ENCODE results near the gene LRP1. TPM values are rescaled to one million over a fixed set of nuclear protein-coding genes. Genes with fewer than 3 reads are reported as not detected.
A peak's percentile ranks its signal among the peaks of the same experiment; 100 is the strongest.

Gene LRP1
- total RNA-seq, 2 donors from 2014 or later = 663 to 755 TPM

- Histone ChIP-seq H3K4me1 (ENCODE audit: control insufficient read depth in 1 of 2, low read depth in 2 of 2) (peaks cover 0 to 4% of the 10 kb centered on the region in 2 donors), H3K27me3 (replicated peaks; ENCODE audit: insufficient read depth) (peaks cover 28% of the 10 kb centered on the region), H3K36me3 (no peaks in the 10 kb centered on the region), H3K9me3 (no peaks in the 10 kb centered on the region), H3K4me3 (no peak overlapping the region), H3K27ac (no peak overlapping the region)
- no peak for DNase-seq (ENCODE audit: low spot score)
- no peak for ATAC-seq (ENCODE audit: insufficient number of reproducible peaks, low FRiP score, low read depth)
- TF ChIP-seq, protein P1, sequence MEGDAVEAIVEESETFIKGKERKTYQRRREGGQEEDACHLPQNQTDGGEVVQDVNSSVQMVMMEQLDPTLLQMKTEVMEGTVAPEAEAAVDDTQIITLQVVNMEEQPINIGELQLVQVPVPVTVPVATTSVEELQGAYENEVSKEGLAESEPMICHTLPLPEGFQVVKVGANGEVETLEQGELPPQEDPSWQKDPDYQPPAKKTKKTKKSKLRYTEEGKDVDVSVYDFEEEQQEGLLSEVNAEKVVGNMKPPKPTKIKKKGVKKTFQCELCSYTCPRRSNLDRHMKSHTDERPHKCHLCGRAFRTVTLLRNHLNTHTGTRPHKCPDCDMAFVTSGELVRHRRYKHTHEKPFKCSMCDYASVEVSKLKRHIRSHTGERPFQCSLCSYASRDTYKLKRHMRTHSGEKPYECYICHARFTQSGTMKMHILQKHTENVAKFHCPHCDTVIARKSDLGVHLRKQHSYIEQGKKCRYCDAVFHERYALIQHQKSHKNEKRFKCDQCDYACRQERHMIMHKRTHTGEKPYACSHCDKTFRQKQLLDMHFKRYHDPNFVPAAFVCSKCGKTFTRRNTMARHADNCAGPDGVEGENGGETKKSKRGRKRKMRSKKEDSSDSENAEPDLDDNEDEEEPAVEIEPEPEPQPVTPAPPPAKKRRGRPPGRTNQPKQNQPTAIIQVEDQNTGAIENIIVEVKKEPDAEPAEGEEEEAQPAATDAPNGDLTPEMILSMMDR (IDR thresholded peaks at IDR 0.05) = no peak
These were observed 95.2 kb downstream of the LRP1 start for GRCh38 chr12:57223191-57224165.

DNA sequence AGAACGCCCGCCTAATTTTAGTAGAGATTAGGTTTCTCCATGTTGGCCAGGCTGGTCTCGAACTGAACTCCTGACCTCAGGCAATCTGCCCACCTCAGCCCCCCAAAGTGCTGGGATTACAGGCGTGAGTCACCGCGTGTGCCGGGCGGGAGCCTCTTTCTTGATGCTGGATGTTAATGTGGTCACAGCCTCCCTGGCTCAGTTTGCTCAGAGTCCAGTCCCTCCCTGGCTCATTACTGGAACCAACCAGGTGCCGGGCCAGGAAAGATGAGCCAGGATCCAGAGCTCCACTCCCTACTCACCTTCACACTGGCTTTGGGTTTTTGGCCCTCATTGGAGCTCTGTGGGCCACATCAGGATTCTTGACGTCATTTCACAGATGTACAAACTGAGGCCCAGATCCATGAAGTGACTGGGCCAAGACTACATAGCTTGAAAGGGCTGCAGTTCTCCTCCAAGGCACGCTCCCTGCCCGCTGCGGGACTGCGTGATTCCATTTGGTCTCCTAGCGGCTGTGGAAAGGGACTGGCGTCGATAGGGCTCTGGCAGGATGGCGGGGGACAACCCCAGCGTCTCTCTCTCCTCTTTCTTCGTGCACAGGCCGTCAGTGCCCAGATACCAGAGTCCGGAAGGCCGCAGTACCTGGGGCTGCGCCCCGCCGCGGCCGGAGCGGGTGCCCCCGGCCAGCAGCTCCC, 96.1 kb downstream of the LRP1 start:
- Histone ChIP-seq H3K36me3 (no peaks in the 10 kb centered on the region), H3K4me3 (peak overlapping the region; percentile 42), H3K4me1 (ENCODE audit: control insufficient read depth in 1 of 2, low read depth in 2 of 2) (peaks cover 3 to 11% of the 10 kb centered on the region in 2 donors), H3K27me3 (replicated peaks; ENCODE audit: insufficient read depth) (peaks cover 19% of the 10 kb centered on the region), H3K27ac (no peak overlapping the region), H3K9me3 (no peaks in the 10 kb centered on the region)
- TF ChIP-seq, protein P1 (IDR thresholded peaks at IDR 0.05) = no peak
- ATAC-seq (ENCODE audit: insufficient number of reproducible peaks, low FRiP score, low read depth) = no peak
- DNase-seq (ENCODE audit: low spot score) = no peak

GRCh38 chr12:57224973-57225679, 96.8 kb downstream of the LRP1 start:
- no peaks in the 10 kb centered on the region for H3K36me3 ChIP-seq
- H3K4me3 ChIP-seq = peak overlapping the region; percentile 42
- DNase-seq (ENCODE audit: low spot score) (no peak), ATAC-seq (ENCODE audit: insufficient number of reproducible peaks, low FRiP score, low read depth) (no peak)
- peaks cover 19% of the 10 kb centered on the region for H3K27me3 ChIP-seq (replicated peaks; ENCODE audit: insufficient read depth)
- H3K9me3 ChIP-seq = no peaks in the 10 kb centered on the region
- TF ChIP-seq, protein P1 (IDR thresholded peaks at IDR 0.05) = peak; percentile 42
- H3K4me1 ChIP-seq (ENCODE audit: control insufficient read depth in 1 of 2, low read depth in 2 of 2) = peaks cover 3 to 14% of the 10 kb centered on the region in 2 donors
- no peak overlapping the region for H3K27ac ChIP-seq

DNA sequence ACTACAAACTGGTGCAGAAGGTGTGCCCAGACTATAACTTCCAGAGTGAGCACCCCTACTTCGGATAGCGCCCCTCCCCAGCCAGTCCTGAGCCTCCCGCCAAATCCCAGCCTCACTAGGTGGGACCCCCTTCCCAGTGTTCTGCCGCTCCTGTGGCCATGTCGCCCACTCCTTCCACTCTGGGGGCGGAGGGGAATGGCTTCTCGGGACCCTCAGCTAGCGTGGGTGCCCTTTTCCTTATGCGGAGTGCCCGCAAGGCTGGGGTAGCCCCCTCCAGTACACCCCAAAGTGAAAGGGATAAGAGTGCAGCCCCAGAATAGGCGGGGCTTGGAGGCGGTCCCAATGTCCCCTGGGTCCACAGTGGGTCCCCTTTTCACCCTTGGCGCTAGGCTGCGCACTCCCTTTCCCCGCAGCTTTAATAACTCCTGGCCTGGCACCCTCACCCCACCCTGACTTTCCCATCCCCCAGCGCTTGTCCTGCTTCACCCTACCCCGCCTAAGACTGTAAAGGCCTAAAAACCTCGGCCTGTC, 97.5 kb downstream of the LRP1 start:
- Histone ChIP-seq H3K4me3 (no peak overlapping the region), H3K4me1 (ENCODE audit: control insufficient read depth in 1 of 2, low read depth in 2 of 2) (peaks cover 9 to 21% of the 10 kb centered on the region in 2 donors), H3K36me3 (no peaks in the 10 kb centered on the region), H3K9me3 (no peaks in the 10 kb centered on the region), H3K27me3 (replicated peaks; ENCODE audit: insufficient read depth) (peaks cover 19% of the 10 kb centered on the region), H3K27ac (no peak overlapping the region)
- TF ChIP-seq, protein P1 (IDR thresholded peaks at IDR 0.05) = no peak
- ATAC-seq (ENCODE audit: insufficient number of reproducible peaks, low FRiP score, low read depth) (no peak), DNase-seq (ENCODE audit: low spot score) (no peak)
